Urinary bladder (tissue), 4 donors: ENCODE data around the gene CACNG4. TPM values are rescaled to one million over a fixed set of nuclear protein-coding genes. Genes with fewer than 3 reads are reported as not detected.
"Not testable (repeated sequence)": the region's sequence is repeated elsewhere in the genome, so short reads cannot be mapped to it uniquely, and the experiment has no call there.

Experiments
- DNase-seq: peaks from one replicate; pipeline ENCODE4 v3.0.0-alpha.2; 2015; ENCODE audit errors: extremely low spot score
- H3K27ac ChIP-seq: one replicate; pipeline ENCODE4 v1.5.1; 2013; ENCODE audit warnings: low read depth, mild to moderate bottlenecking, moderate library complexity
- H3K36me3 ChIP-seq: one replicate; pipeline ENCODE4 v1.6.1; 2013; ENCODE audit warnings: mild to moderate bottlenecking, moderate library complexity; ENCODE audit not compliant: insufficient read depth
- H3K4me1 ChIP-seq: one replicate; pipeline ENCODE4 v1.6.1; 2013; ENCODE audit warnings: mild to moderate bottlenecking, moderate library complexity; ENCODE audit not compliant: insufficient read depth
- H3K4me3 ChIP-seq: one replicate; pipeline ENCODE4 v1.5.1; 2013; ENCODE audit warnings: low read depth, low read length
- WGBS: extraction: QIAGEN DNeasy Blood & Tissue Kit; methylation state at CpG from one replicate; pipeline ENCODE4 v1.1.7; 2013; 5-methylcytosine and 5-hydroxymethylcytosine counted together
- polyA plus RNA-seq: library from polyadenylated mRNA; stranded (reverse); fragments of 200-250 nt; gene quantifications from one replicate; pipeline ENCODE4 v1.2.3, GENCODE V29; 2013
- total RNA-seq: library from RNA; depleted of rRNA; stranded (reverse); fragments of >200 nt; gene quantifications from one replicate; pipeline ENCODE4 v1.2.3, GENCODE V29; 2014
- donor health status: healthy with polysubstance abuse.
- donor health status: healthy.

CACNG4 gene
- total and polyA plus RNA-seq, 2 donors, result 0.20 to 4.0 TPM

GRCh38 chr17:67030641-67031040, 66.1 kb downstream of the CACNG4 start:
- DNase-seq, result no peak
- Histone ChIP-seq H3K4me3 (no peak overlapping the region), H3K27ac (no peak overlapping the region), H3K36me3 (no peaks in the 10 kb centered on the region), H3K4me1 (no peaks in the 10 kb centered on the region)
- 89% methylated on average over 21 of the region's 21 CpGs for WGBS

- DNase-seq, result no peak
- 88% methylated on average over 14 of the region's 14 CpGs for WGBS
- Histone ChIP-seq H3K36me3 (no peaks in the 10 kb centered on the region), H3K27ac (no peak overlapping the region), H3K4me1 (no peaks in the 10 kb centered on the region), H3K4me3 (no peak overlapping the region)
Observed at GRCh38 chr17:67032382-67032781, 67.9 kb downstream of the CACNG4 start.

GRCh38 chr17:67032985-67033384, 68.5 kb downstream of the CACNG4 start:
- Histone ChIP-seq H3K36me3 (no peaks in the 10 kb centered on the region), H3K27ac (no peak overlapping the region), H3K4me3 (no peak overlapping the region), H3K4me1 (no peaks in the 10 kb centered on the region)
- no peak for DNase-seq
- 93% methylated on average over 13 of the region's 13 CpGs for WGBS

GRCh38 chr17:67033613-67034012, 69.1 kb downstream of the CACNG4 start:
- H3K27ac ChIP-seq, result no peak overlapping the region
- no peak for DNase-seq
- no peaks in the 10 kb centered on the region for H3K36me3 ChIP-seq
- no peak overlapping the region for H3K4me3 ChIP-seq
- no peaks in the 10 kb centered on the region for H3K4me1 ChIP-seq
- 92% methylated on average over 9 of the region's 9 CpGs for WGBS

GRCh38 chr17:67035131-67036083, 70.9 kb downstream of the CACNG4 start:
- Histone ChIP-seq H3K4me3 (no peak overlapping the region), H3K36me3 (no peaks in the 10 kb centered on the region), H3K4me1 (no peaks in the 10 kb centered on the region), H3K27ac (no peak overlapping the region)
- 79% methylated on average over 11 of the region's 11 CpGs for WGBS
- DNase-seq, result no peak

GRCh38 chr17:67038861-67039365, 74.4 kb downstream of the CACNG4 start:
- 32% methylated on average over 5 of the region's 5 CpGs for WGBS
- DNase-seq, result no peak

GRCh38 chr17:67040652-67041051, 76.1 kb downstream of the CACNG4 start:
- Histone ChIP-seq H3K4me1 (no peaks in the 10 kb centered on the region), H3K36me3 (no peaks in the 10 kb centered on the region), H3K4me3 (no peak overlapping the region), H3K27ac (no peak overlapping the region)
- DNase-seq, result no peak
- 86% methylated on average over 6 of the region's 6 CpGs for whole genome bisulfite sequencing

More at GRCh38 chr17:67038861-67039365, 74.4 kb downstream of the CACNG4 start:
- Histone ChIP-seq H3K4me1 (no peaks in the 10 kb centered on the region), H3K36me3 (no peaks in the 10 kb centered on the region), H3K27ac (no peak overlapping the region), H3K4me3 (no peak overlapping the region)

- not testable (repeated sequence) for H3K4me1 ChIP-seq, H3K36me3 ChIP-seq, H3K27ac ChIP-seq, H3K4me3 ChIP-seq, DNase-seq
- WGBS, result 94% methylated on average over 5 of the region's 5 CpGs
Observed at GRCh38 chr17:67041119-67041518, 76.6 kb downstream of the CACNG4 start.

- 63% methylated on average over 7 of the region's 7 CpGs for WGBS
- H3K4me3 ChIP-seq, result no peak overlapping the region
- no peak overlapping the region for H3K27ac ChIP-seq
- no peaks in the 10 kb centered on the region for H3K4me1 ChIP-seq
- H3K36me3 ChIP-seq, result no peaks in the 10 kb centered on the region
- no peak for DNase-seq
Observed at GRCh38 chr17:67041531-67041930, 77.0 kb downstream of the CACNG4 start.

- Histone ChIP-seq H3K4me1 (no peaks in the 10 kb centered on the region), H3K36me3 (no peaks in the 10 kb centered on the region), H3K4me3 (no peak overlapping the region), H3K27ac (no peak overlapping the region)
- DNase-seq, result no peak
- WGBS, result 66% methylated on average over 11 of the region's 11 CpGs
Observed at GRCh38 chr17:67041941-67042899, 77.7 kb downstream of the CACNG4 start.

GRCh38 chr17:67043283-67043682, 78.8 kb downstream of the CACNG4 start:
- WGBS, result 82% methylated on average over 12 of the region's 12 CpGs
- no peaks in the 10 kb centered on the region for H3K4me1 ChIP-seq

GRCh38 chr17:67044016-67044772, 79.7 kb downstream of the CACNG4 start, which contains the start of gene CACNG1:
TSS of gene CACNG1 (plus strand) at chr17:67044554. CDS start at chr17:67044661, 107 bp downstream.
- H3K4me1 ChIP-seq, result no peaks in the 10 kb centered on the region
- no peaks in the 10 kb centered on the region for H3K36me3 ChIP-seq
- WGBS, result 77% methylated on average over 32 of the region's 32 CpGs
- no peak for DNase-seq
- H3K27ac ChIP-seq, result no peak within 1 kb of the TSS
- no peak within 1 kb of the TSS for H3K4me3 ChIP-seq

More at GRCh38 chr17:67043283-67043682, 78.8 kb downstream of the CACNG4 start:
- H3K27ac ChIP-seq, result no peak overlapping the region
- H3K4me3 ChIP-seq, result no peak overlapping the region
- no peaks in the 10 kb centered on the region for H3K36me3 ChIP-seq
- no peak for DNase-seq

GRCh38 chr17:67044940-67045339, 80.4 kb downstream of the CACNG4 start:
- WGBS, result 82% methylated on average over 5 of the region's 5 CpGs
- Histone ChIP-seq H3K4me1 (no peaks in the 10 kb centered on the region), H3K27ac (no peak overlapping the region), H3K36me3 (no peaks in the 10 kb centered on the region), H3K4me3 (no peak overlapping the region)
- no peak for DNase-seq
